Upper lobe of right lung (tissue), 1 donor: Measurements from ENCODE around the gene PRKCB. TPM values are rescaled to one million over a fixed set of nuclear protein-coding genes. Genes with fewer than 3 reads are reported as not detected.

ENCODE experiments used
- ATAC-seq: fragments of 200-7000 bp; cut with Tn5 transposase; one replicate; pipeline ENCODE4 v1.9.1; 2020; ENCODE audit warnings: mild to moderate bottlenecking, moderate library complexity
- DNase-seq: peaks from one replicate; pipeline ENCODE4 v3.0.0-alpha.2; 2020
- H3K27ac ChIP-seq: fragments of 200-600 bp; one replicate; pipeline ENCODE4 v1.8.0; 2022
- H3K27me3 ChIP-seq: fragments of 200-600 bp; one replicate; pipeline ENCODE4 v1.8.0; 2022; ENCODE audit warnings: mild to moderate bottlenecking
- H3K36me3 ChIP-seq: fragments of 200-600 bp; one replicate; pipeline ENCODE4 v1.8.0; 2022
- H3K4me1 ChIP-seq: fragments of 200-600 bp; one replicate; pipeline ENCODE4 v1.8.0; 2022
- H3K4me3 ChIP-seq: fragments of 200-600 bp; one replicate; pipeline ENCODE4 v1.8.0; 2022; ENCODE audit warnings: mild to moderate bottlenecking
- H3K9me3 ChIP-seq: fragments of 200-600 bp; one replicate; pipeline ENCODE4 v1.8.0; 2022
- CTCF ChIP-seq: fragments of 200-600 bp; IDR thresholded peaks from one replicate; pipeline ENCODE4 v1.8.0; 2022; ENCODE audit warnings: antibody characterized with exemption
- intact Hi-C: fragments of 100-400 bp; cut with DNase I; formaldehyde crosslinking; loops from one replicate; pipeline ENCODE4 v1.11.0; 2022
- total RNA-seq: library from RNA; stranded (reverse); fragmentation: NEBNext Ultra II Directional; extraction: Animal tissue kit (Norgen Biotek cat#: 25700); gene quantifications from one replicate; pipeline ENCODE4 v1.2.1, GENCODE V29; 2021
- donor health status: DM: no; HTN: yes; CAD: no; lungs with severe emphysema.

Gene PRKCB
- total RNA-seq, 1 donor from 2014 or later = 25.2 TPM

- DNase-seq (no peak), ATAC-seq (no peak)
- no peaks in the 10 kb centered on the region for H3K9me3 ChIP-seq
- H3K36me3 ChIP-seq = no peaks in the 10 kb centered on the region
- no peaks in the 10 kb centered on the region for H3K27me3 ChIP-seq
- H3K27ac ChIP-seq = no peak overlapping the region
- no peaks in the 10 kb centered on the region for H3K4me1 ChIP-seq
- intact Hi-C loops = loop anchor here (10.0 kb wide), 1 partner anchor 456 kb away; no protein-coding TSS in a partner anchor
- no peak overlapping the region for H3K4me3 ChIP-seq
- no peak for TF ChIP-seq CTCF
Observed at GRCh38 chr16:24049113-24049512, 213.3 kb downstream of the PRKCB start.

- intact Hi-C loops = no loop called here
Observed at GRCh38 chr16:24051125-24051524, 215.3 kb downstream of the PRKCB start.

DNA sequence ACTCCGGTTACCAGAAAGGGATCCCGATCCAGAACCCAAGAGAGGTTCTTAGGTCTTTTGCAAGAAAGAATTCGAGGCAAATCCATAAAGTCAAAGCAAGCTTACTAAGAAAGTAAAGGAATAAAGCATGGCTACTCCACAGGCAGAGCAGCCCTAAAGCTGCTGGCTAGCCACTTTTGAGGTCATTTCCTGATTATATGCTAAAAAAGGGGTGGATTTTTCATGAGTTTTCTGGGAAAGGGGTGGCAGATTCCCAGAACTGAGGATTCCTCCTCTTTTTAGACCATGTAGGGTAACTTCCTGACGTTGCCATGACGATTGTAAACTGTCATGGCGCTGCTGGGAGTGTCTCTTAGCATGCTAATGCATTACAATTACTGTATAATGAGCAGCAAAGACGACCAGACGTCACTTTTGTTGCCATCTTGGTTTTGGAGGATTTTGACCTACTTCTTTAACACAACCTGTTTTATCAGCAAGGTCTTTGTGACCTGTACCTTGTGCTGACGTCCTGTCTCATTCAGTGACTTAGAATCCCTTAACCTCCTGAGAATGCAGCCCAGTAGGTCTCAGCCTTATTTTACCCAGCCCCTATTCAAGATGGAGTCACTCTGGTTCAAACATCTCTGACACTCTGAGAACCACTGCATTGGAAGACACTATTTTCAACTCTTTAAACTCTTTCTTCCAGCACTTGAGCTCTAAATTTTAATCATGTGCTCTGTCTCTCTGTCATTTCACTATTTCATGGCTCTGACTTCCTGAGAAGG is 216.7 kb downstream of the PRKCB start:
- no peak overlapping the region for H3K27ac ChIP-seq
- TF ChIP-seq CTCF = no peak
- ATAC-seq (no peak), DNase-seq (no peak)
- H3K4me3 ChIP-seq = no peak overlapping the region
- H3K36me3 ChIP-seq = no peaks in the 10 kb centered on the region
- no peaks in the 10 kb centered on the region for H3K27me3 ChIP-seq
- intact Hi-C loops = no loop called here
- no peaks in the 10 kb centered on the region for H3K4me1 ChIP-seq
- H3K9me3 ChIP-seq = no peaks in the 10 kb centered on the region

More at GRCh38 chr16:24051125-24051524, 215.3 kb downstream of the PRKCB start:
- no peaks in the 10 kb centered on the region for H3K4me1 ChIP-seq
- no peaks in the 10 kb centered on the region for H3K27me3 ChIP-seq
- TF ChIP-seq CTCF = no peak
- H3K27ac ChIP-seq = no peak overlapping the region
- ATAC-seq (no peak), DNase-seq (no peak)
- H3K4me3 ChIP-seq = no peak overlapping the region
- no peaks in the 10 kb centered on the region for H3K9me3 ChIP-seq
- H3K36me3 ChIP-seq = no peaks in the 10 kb centered on the region

GRCh38 chr16:24053099-24053946 is 217.5 kb downstream of the PRKCB start:
- DNase-seq (no peak), ATAC-seq (no peak)
- no peak for TF ChIP-seq CTCF
- Histone ChIP-seq H3K27me3 (no peaks in the 10 kb centered on the region), H3K36me3 (no peaks in the 10 kb centered on the region), H3K27ac (no peak overlapping the region), H3K4me1 (no peaks in the 10 kb centered on the region), H3K4me3 (no peak overlapping the region), H3K9me3 (no peaks in the 10 kb centered on the region)
- intact Hi-C loops = no loop called here

GRCh38 chr16:24054741-24055491 is 219.1 kb downstream of the PRKCB start:
- no peak for TF ChIP-seq CTCF
- Histone ChIP-seq H3K9me3 (no peaks in the 10 kb centered on the region), H3K27me3 (no peaks in the 10 kb centered on the region), H3K36me3 (no peaks in the 10 kb centered on the region), H3K4me1 (no peaks in the 10 kb centered on the region), H3K4me3 (no peak overlapping the region), H3K27ac (no peak overlapping the region)
- intact Hi-C loops = no loop called here
- DNase-seq (no peak), ATAC-seq (no peak)
